ENCODE data around the gene BCL3. TPM values are rescaled to one million over a fixed set of nuclear protein-coding genes. Genes with fewer than 3 reads are reported as not detected.
A peak's percentile ranks its signal among the peaks of the same experiment; 100 is the strongest.

BCL3 gene
- total and polyA plus RNA-seq, 2 of the 4 experiments (the other 2 are of a cell fraction), result 1.6 to 26.0 TPM

GRCh38 chr19:44777715-44778347, 29.3 kb downstream of the BCL3 start, which contains the start of gene CBLC (continued):
- TF ChIP-seq USF2 (IDR thresholded peaks at IDR 0.05; ENCODE audit: low read depth, low read length) (no peak), RCOR1 (IDR thresholded peaks at IDR 0.05; ENCODE audit: insufficient replicate concordance, low read length) (no peak), POLR2A (IDR thresholded peaks at IDR 0.05; ENCODE audit: low read depth, low read length) (no peak), MAFK (IDR thresholded peaks at IDR 0.05; ENCODE audit: low read depth, low read length) (no peak), RAD21 (IDR thresholded peaks at IDR 0.05; ENCODE audit: low read length) (no peak)

DNA sequence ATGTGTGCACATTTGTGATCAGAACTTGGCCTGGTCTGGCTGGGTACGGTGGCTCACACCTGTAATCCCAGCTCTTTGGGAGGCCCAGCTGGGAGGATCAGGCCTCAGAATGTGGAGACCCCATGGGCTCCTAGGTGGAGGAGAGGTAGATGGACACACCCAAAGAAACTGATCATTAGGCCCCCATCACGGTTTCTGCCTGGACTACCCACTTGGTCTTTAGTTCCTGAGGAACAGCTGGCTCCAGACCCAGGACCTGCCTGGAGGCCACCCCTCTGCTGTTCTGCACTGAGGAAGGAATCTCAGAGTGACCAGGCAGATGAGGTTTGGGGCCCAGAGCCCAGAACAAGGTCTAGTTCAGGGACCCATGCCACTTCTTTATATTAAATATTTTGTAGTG, 30.6 kb downstream of the BCL3 start:
- dilution Hi-C loops (cut with HindIII; ENCODE audit: low sequenced_read_pairs, unreplicated experiment) (no loop called here), intact Hi-C loops (cut with micrococcal nuclease) (no loop called here), in situ Hi-C loops (cut with MboI; ENCODE audit: low sequenced_read_pairs) (loop anchor here (25.0 kb wide), 1 partner anchor 217 kb away; no protein-coding TSS in a partner anchor)
- H3K27ac ChIP-seq (ENCODE audit: insufficient read depth, low read length), result no peak overlapping the region
- H3K27me3 ChIP-seq (ENCODE audit: control insufficient read depth, insufficient read depth, low read length), result no peaks in the 10 kb centered on the region
- H2BK20ac ChIP-seq (ENCODE audit: low read depth, low read length), result peak overlapping the region; percentile 65
- no peak overlapping the region for H2AFZ ChIP-seq (replicated peaks; ENCODE audit: low read length, poor library complexity)
- no peak overlapping the region for H2BK5ac ChIP-seq (ENCODE audit: low read depth, low read length, poor library complexity, severe bottlenecking)
- no peaks in the 10 kb centered on the region for H3K9me3 ChIP-seq (ENCODE audit: control insufficient read depth, insufficient read depth, low read length)
- H3K36me3 ChIP-seq (ENCODE audit: control insufficient read depth, insufficient read depth, low read length), result no peaks in the 10 kb centered on the region
- BruUV-seq (replicated peaks), result no TSS peak
- no peaks in the 10 kb centered on the region for H4K20me1 ChIP-seq (ENCODE audit: insufficient read depth, low read length)
- H4K8ac ChIP-seq (ENCODE audit: low read depth in 2 of 2, low read length in 2 of 2), result no peak overlapping the region
- no peak overlapping the region for H3K14ac ChIP-seq (replicated peaks; ENCODE audit: low read depth, low read length)
- peaks cover 6% of the 10 kb centered on the region for H3K4me1 ChIP-seq (ENCODE audit: control insufficient read depth, insufficient read depth, low read length)
- ChIA-PET POLR2A (ENCODE audit: unreplicated experiment) (no interaction called here), CTCF (interaction anchor here (0.6 kb wide), 1 partner anchor 372 kb away, joined by 3 read pairs; no protein-coding TSS in a partner anchor)
- no peak overlapping the region for H3K4me3 ChIP-seq (ENCODE audit: insufficient read depth, low read depth, low read length)
- no peak overlapping the region for H3K56ac ChIP-seq (ENCODE audit: extremely low read depth, insufficient read depth, low read length)
- TF ChIP-seq CHD1 (IDR thresholded peaks at IDR 0.05; ENCODE audit: low read depth, low read length) (no peak), RFX5 (IDR thresholded peaks at IDR 0.05; ENCODE audit: low read depth, low read length) (no peak), MXI1 (IDR thresholded peaks at IDR 0.05; ENCODE audit: borderline replicate concordance, low read depth, low read length) (no peak), RAD21 (IDR thresholded peaks at IDR 0.05; ENCODE audit: low read length) (no peak), CEBPB (IDR thresholded peaks at IDR 0.05; ENCODE audit: low read depth, low read length) (no peak), NFE2L2 (IDR thresholded peaks at IDR 0.05; ENCODE audit: low read depth, low read length) (no peak), POLR2A (IDR thresholded peaks at IDR 0.05; ENCODE audit: low read depth, low read length) (no peak), BHLHE40 (IDR thresholded peaks at IDR 0.05; ENCODE audit: low read depth, low read length) (no peak), FOS (IDR thresholded peaks at IDR 0.05; ENCODE audit: low read depth, low read length) (no peak), MAFK (IDR thresholded peaks at IDR 0.05; ENCODE audit: low read depth, low read length) (no peak)
- TF ChIP-seq, protein P1, sequence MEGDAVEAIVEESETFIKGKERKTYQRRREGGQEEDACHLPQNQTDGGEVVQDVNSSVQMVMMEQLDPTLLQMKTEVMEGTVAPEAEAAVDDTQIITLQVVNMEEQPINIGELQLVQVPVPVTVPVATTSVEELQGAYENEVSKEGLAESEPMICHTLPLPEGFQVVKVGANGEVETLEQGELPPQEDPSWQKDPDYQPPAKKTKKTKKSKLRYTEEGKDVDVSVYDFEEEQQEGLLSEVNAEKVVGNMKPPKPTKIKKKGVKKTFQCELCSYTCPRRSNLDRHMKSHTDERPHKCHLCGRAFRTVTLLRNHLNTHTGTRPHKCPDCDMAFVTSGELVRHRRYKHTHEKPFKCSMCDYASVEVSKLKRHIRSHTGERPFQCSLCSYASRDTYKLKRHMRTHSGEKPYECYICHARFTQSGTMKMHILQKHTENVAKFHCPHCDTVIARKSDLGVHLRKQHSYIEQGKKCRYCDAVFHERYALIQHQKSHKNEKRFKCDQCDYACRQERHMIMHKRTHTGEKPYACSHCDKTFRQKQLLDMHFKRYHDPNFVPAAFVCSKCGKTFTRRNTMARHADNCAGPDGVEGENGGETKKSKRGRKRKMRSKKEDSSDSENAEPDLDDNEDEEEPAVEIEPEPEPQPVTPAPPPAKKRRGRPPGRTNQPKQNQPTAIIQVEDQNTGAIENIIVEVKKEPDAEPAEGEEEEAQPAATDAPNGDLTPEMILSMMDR (conservative IDR thresholded peaks at IDR 0.05; ENCODE audit: low read depth, low read length), result no peak
- DNase-seq, result no peak
- H3K4ac ChIP-seq (ENCODE audit: low read depth, low read length), result no peak overlapping the region
- no peak overlapping the region for H3K18ac ChIP-seq (ENCODE audit: low read depth, low read length)
- peak overlapping the region; percentile 6; the same call in 1 of the 2 replicates for H2BK120ac ChIP-seq (ENCODE audit: low read depth, low read length)
- H3K4me2 ChIP-seq (ENCODE audit: low read depth, low read length), result no peak overlapping the region
- H4K91ac ChIP-seq (ENCODE audit: insufficient read depth, low read depth, low read length), result no peak overlapping the region; the same call in 1 of the 2 replicates
- no peak overlapping the region for H3K9ac ChIP-seq (ENCODE audit: low read depth, low read length)
- H3K9me1 ChIP-seq (ENCODE audit: insufficient read depth, low read length), result peaks cover 7% of the 10 kb centered on the region; the same call in 1 of the 2 replicates
- H2BK15ac ChIP-seq (ENCODE audit: low read depth, low read length), result 0 out of 3 replicates have a peak overlapping the region, but pooled peaks have one; percentile 10
- H3K23ac ChIP-seq (ENCODE audit: low read depth, low read length), result no peak overlapping the region
- H2AK9ac ChIP-seq (replicated peaks; ENCODE audit: low read depth, low read length, poor library complexity), result peak overlapping the region; percentile 63
- no peak for ATAC-seq (ENCODE audit: low read depth)
- no peak overlapping the region for H4K5ac ChIP-seq (ENCODE audit: low read depth, low read length)
- H3K79me1 ChIP-seq (ENCODE audit: low read depth in 1 of 2, low read length in 2 of 2), result no peaks in the 10 kb centered on the region
- no CpG with 5 or more reads among the region's 2 CpGs for WGBS, 2 experiments (ENCODE audit: extremely low coverage in 2 of 2, insufficient read length in 1 of 2)
- 0 out of 2 replicates have a peak overlapping the region, but pooled peaks have one; percentile 60 for H2AK5ac ChIP-seq (ENCODE audit: low read depth, low read length)
